NCI-H1694 (cell line): ENCODE data around the gene KCNA4.
"Not testable (repeated sequence)": the region's sequence is repeated elsewhere in the genome, so short reads cannot be mapped to it uniquely, and the experiment has no call there.

ENCODE experiments used
- DNase-seq: peaks from one replicate; lab custom pipeline; 2025; lab: John Stamatoyannopoulos, UW

KCNA4 gene

GRCh38 chr11:30016588-30017363 is at the start of gene KCNA4:
KCNA4 (minus strand) TSS chr11:30017030; CDS start chr11:30012678, 4,352 bp downstream.
- no peak for DNase-seq

GRCh38 chr11:30062103-30062502 is 45.3 kb upstream of the KCNA4 start:
- DNase-seq, result no peak

- no peak for DNase-seq
These were observed 42.5 kb upstream of the KCNA4 start for GRCh38 chr11:30059172-30059815.

DNA sequence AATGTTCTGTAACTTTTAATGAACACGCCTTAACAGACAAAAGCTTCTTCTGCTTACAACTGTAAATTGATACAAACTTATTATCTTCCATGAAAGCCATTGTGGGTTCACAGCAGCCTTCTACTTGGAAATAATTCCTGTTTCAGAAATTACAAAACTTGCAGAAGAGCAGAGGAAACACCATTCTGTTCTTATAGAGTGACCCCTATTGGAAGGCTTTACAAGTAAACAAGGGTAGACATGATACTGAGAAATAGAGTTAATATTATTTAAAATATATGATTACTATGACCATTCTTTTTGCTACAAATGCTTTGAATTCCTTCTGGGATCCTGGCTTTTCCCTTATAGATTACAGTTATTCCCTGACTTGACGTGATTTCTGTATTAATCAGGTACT is 32.4 kb upstream of the KCNA4 start:
- DNase-seq, result no peak

GRCh38 chr11:30046578-30046945 is 29.7 kb upstream of the KCNA4 start:
- DNase-seq, result no peak

GRCh38 chr11:30045921-30046577 is 29.2 kb upstream of the KCNA4 start:
- no peak for DNase-seq

- DNase-seq, result no peak
These were observed 28.3 kb upstream of the KCNA4 start for GRCh38 chr11:30045144-30045543.

GRCh38 chr11:30041171-30041570 is 24.3 kb upstream of the KCNA4 start:
- no peak for DNase-seq

DNA sequence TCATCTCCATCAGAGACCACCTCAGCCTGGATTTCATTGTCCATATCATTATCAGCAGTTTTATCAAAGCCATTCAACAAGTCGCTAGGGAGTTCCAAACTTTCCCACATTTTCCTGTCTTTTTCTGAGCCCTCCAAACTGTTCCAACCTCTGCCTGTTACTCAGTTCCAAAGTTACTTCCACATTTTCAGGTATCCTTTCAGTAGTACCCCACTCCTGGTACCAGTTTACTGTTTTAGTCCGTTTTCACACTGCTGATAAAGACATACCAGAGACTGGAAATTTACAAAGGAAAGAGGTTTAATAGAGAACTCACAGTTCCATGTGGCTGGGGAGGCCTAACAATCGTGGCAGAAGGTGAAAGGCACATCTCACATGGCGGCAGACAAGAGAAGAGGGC is 17.9 kb upstream of the KCNA4 start:
- DNase-seq, result not testable (repeated sequence)

DNA sequence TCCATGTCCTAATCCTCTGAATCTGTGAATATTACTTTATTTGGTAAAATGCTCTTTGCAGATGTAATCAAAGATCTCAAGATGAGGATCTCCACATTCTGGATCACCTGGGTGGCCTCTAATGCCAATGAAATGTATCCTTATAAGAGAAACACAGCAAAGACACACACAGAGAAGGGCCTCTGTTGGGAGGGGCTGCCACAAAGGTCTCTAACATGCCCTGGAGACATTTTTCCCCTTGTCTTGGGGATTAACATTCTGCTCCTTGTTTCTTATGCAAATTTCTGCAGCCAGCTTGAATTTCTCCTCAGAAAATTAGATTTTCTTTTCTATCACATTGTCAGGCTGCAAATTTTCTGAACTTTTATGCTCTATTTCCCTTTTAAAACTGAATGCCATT is 17.3 kb upstream of the KCNA4 start:
- not testable (repeated sequence) for DNase-seq

GRCh38 chr11:30025396-30026139 is 8.7 kb upstream of the KCNA4 start:
- no peak for DNase-seq

DNA sequence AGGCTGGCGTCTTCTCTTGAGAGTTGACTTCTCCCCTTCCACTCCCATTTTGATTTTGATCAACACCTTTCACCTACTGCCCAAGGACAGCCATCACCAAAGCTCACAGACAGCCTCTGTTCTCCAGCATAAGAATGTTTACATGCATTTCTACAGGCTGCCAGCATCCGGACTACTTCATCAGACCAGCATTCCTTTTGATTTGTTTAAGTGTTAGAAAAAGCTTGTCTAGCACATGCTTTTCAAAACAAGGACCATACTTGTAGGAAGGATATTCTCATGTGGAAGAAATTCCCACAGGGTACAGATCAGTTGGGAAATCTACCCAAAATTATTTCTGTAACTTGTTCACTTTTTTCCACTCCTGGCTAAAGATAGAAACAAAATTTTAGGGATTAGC is 6.2 kb upstream of the KCNA4 start:
- no peak for DNase-seq

GRCh38 chr11:30019481-30019880 is 2.7 kb upstream of the KCNA4 start:
- DNase-seq, result no peak

- no peak for DNase-seq
These were observed 1.7 kb upstream of the KCNA4 start for GRCh38 chr11:30018495-30018894.

- DNase-seq, result no peak
These were observed 640 bp upstream of the KCNA4 start for GRCh38 chr11:30017445-30017895.

DNA sequence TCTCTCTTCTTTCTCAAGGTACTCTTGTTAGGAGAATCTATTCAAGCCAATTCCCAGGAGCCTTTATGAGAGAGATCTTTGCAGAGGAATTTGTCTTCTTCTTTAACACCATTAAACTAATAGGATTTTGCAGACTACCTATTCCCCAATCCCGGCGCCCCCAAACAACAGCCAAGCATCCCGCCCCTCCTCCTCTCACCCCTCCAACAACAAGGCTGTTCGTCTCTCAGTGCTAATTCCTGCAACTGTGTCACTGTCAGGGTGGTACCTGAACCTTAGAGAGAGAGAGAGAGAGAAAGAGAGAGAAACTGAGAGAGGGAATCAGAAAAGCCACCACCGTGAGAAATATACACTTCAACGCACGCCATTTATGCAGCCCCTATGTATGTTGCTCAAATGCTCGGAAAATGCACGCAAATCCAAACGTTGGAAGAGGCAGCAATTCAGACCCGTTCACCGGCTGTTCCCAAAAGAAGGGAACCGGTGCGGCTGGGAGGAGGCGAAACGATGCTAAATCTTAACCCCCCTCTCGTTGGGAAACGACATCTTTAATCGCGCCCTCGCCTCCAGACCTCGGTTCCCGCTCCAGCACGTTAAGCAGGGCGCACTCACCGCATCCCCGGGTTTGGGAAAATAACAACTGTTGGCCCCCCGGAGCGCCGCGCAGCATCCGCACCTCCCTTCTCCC is 961 bp downstream of the KCNA4 start:
- DNase-seq, result no peak

- no peak for DNase-seq
These were observed 4.5 kb downstream of the KCNA4 start for GRCh38 chr11:30012346-30012745.

DNA sequence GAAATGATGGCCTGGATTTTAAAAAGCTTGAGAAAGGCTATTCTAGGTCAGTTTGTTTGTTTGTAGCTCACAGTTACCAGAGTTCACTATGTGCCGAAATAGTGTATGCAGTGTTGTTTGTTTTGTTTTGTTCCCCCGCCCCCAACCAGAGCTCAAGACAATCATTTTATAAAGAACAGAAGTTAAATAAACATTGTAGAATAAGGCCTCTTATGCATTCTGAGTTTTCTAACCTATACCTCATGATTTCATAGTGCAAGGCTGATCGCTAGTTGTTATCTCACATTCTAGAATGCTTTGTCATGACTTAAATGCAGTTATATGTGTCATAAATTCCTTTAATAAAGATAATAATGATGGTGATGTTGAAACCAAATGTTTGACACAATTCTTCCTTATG is 7.8 kb downstream of the KCNA4 start:
- no peak for DNase-seq

GRCh38 chr11:30006876-30007275 is 10.0 kb downstream of the KCNA4 start:
- no peak for DNase-seq

DNA sequence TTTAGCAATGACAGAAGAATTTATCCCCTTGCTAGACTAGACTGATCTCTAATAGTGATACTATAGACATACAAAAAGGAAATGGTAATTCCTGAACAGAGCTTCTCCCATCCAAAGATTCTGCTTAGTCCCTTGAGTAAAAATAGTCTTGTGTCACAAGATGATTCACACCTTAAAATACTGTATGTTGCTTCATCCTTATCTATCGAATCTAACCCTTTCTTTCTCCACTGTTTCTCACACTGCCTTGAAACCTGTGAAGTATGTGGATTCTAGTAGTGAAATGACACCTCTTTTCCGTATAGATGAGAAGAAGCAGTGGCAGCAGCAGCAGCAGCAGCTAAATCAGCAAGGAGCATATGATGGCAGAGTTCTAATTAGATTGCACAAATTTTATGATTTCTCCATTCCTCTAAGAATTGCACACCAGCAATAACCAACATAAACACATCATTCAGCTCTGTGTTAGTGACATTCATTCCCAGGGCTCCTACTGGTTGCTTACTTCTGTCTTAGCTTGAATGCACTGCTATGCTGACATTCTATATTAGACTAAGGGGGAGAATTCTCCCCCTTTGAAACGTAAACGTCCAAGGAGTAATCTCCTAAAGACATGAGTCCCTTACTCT is 14.6 kb downstream of the KCNA4 start:
- DNase-seq, result no peak

GRCh38 chr11:30000986-30001750 is 15.7 kb downstream of the KCNA4 start:
- DNase-seq, result no peak
